Measurements from ENCODE around the gene SUSD4. TPM values are rescaled to one million over a fixed set of nuclear protein-coding genes. Genes with fewer than 3 reads are reported as not detected.

The SUSD4 gene
- total and polyA plus RNA-seq, 2 donors (not counting 3 experiments of a cell fraction or from before 2014, with no cell fraction given): not detected

GRCh38 chr1:223344491-223344890 is 19.5 kb downstream of the SUSD4 start:
- Histone ChIP-seq H3K79me2 (ENCODE audit: control insufficient read depth, insufficient read depth, low read length) (no peaks in the 10 kb centered on the region), H3K36me3 (ENCODE audit: control insufficient read depth in 2 of 2, extremely low read depth in 1 of 2, insufficient read depth in 2 of 2, low read length in 2 of 2) (no peaks in the 10 kb centered on the region), H3K27me3 (ENCODE audit: control insufficient read depth in 2 of 2, insufficient read depth in 2 of 2, low read length in 2 of 2) (peaks cover 0 to 6% of the 10 kb centered on the region in 2 experiments), H3K4me2 (ENCODE audit: insufficient read depth, low read length) (no peak overlapping the region), H3K9ac (replicated peaks; ENCODE audit: extremely low read depth, insufficient read depth, low read length) (no peak overlapping the region), H3K27ac (ENCODE audit: insufficient read depth, low read depth, low read length) (no peak overlapping the region), H3K9me1 (replicated peaks; ENCODE audit: control insufficient read depth, extremely low read depth, insufficient read depth, low read length) (no peaks in the 10 kb centered on the region), H4K20me1 (replicated peaks; ENCODE audit: control insufficient read depth, extremely low read depth, insufficient read depth, low read length) (no peaks in the 10 kb centered on the region), H3K9me3 (replicated peaks; ENCODE audit: control insufficient read depth, insufficient read depth, low read length) (no peaks in the 10 kb centered on the region), H2AFZ (ENCODE audit: low read depth, low read length) (no peak overlapping the region), H3K4me1 (ENCODE audit: control insufficient read depth, extremely low read depth, insufficient read depth, low read length) (no peaks in the 10 kb centered on the region), H3K4me3 (replicated peaks in 1 of 3; ENCODE audit: insufficient read depth in 1 of 3, low read depth in 1 of 3, low read length in 3 of 3) (no peak overlapping the region)
- dilution Hi-C loops (cut with MboI; ENCODE audit: extremely low pct_ligation_motif_present, low sequenced_read_pairs) (no loop called here), intact Hi-C loops (cut with micrococcal nuclease) (no loop called here)
- POLR2A ChIA-PET: no interaction called here
- TF ChIP-seq POLR2AphosphoS5 (IDR thresholded peaks at IDR 0.05; ENCODE audit: insufficient read depth, low read depth, low read length): no peak
- TF ChIP-seq, protein P1, sequence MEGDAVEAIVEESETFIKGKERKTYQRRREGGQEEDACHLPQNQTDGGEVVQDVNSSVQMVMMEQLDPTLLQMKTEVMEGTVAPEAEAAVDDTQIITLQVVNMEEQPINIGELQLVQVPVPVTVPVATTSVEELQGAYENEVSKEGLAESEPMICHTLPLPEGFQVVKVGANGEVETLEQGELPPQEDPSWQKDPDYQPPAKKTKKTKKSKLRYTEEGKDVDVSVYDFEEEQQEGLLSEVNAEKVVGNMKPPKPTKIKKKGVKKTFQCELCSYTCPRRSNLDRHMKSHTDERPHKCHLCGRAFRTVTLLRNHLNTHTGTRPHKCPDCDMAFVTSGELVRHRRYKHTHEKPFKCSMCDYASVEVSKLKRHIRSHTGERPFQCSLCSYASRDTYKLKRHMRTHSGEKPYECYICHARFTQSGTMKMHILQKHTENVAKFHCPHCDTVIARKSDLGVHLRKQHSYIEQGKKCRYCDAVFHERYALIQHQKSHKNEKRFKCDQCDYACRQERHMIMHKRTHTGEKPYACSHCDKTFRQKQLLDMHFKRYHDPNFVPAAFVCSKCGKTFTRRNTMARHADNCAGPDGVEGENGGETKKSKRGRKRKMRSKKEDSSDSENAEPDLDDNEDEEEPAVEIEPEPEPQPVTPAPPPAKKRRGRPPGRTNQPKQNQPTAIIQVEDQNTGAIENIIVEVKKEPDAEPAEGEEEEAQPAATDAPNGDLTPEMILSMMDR (IDR thresholded peaks at IDR 0.05; ENCODE audit: extremely low read depth in 1 of 2, insufficient read depth in 1 of 2, low read depth in 1 of 2, low read length in 2 of 2): no peak
- no peak for TF ChIP-seq JUN (IDR thresholded peaks at IDR 0.05; ENCODE audit: borderline replicate concordance, insufficient read depth, insufficient read length, low read depth)
- TF ChIP-seq FOS (IDR thresholded peaks at IDR 0.05; ENCODE audit: borderline replicate concordance, insufficient read depth, low read length): no peak
- TF ChIP-seq MYC (IDR thresholded peaks at IDR 0.05; ENCODE audit: low read depth, low read length): no peak
- no peak for TF ChIP-seq POLR2A (IDR thresholded peaks at IDR 0.05; ENCODE audit: low read depth, low read length)
- no peak for TF ChIP-seq GATA2 (IDR thresholded peaks at IDR 0.05; ENCODE audit: insufficient read depth, insufficient read length, low read depth, low read length)
- no peak for TF ChIP-seq EZH2 (IDR thresholded peaks at IDR 0.05; ENCODE audit: borderline replicate concordance, low read depth, low read length, severe bottlenecking)
- TF ChIP-seq MAX (IDR thresholded peaks at IDR 0.05; ENCODE audit: insufficient read depth, insufficient read length): no peak
- no peak for FAIRE-seq
- CTCF ChIA-PET: interaction anchor here (0.6 to 1.0 kb wide), 2 partner anchors 9 to 211 kb away, joined by 3 to 4 read pairs; no protein-coding TSS in a partner anchor
- BruUV-seq (replicated peaks): no TSS peak
- no peak for DNase-seq (ENCODE audit: low read depth, low spot score)
